Caco-2 (cell line): ENCODE results near the gene C1QTNF7. TPM values are rescaled to one million over a fixed set of nuclear protein-coding genes. Genes with fewer than 3 reads are reported as not detected.

Experiments used
- BruUV-seq: library from RNA; stranded (reverse); fragments of 400-500 nt; replicated peaks from 2 replicates; lab custom pipeline; 2021; lab: Mats Ljungman, UMichigan
- CTCF ChIA-PET: fragments of 300-600 bp; sonication (Branson Sonifier 250); formaldehyde crosslinking; loops from one replicate; lab custom pipeline; 2022; ENCODE audit warnings: antibody characterized with exemption; lab: Charles Lee
- POLR2A ChIA-PET: fragments of 300-600 bp; sonication (Branson Sonifier 250); formaldehyde crosslinking; loops from one replicate; lab custom pipeline; 2022; ENCODE audit warnings: antibody characterized with exemption; lab: Charles Lee
- DNase-seq, 2 experiments: peaks; one replicate each; pipeline versions ENCODE4 v3.0.0 to v3.0.0-alpha.2; 2020 to 2022
- H3K27me3 ChIP-seq: replicated peaks from 2 replicates; pipeline ENCODE4 v1.6.0; 2011; ENCODE audit warnings: low read length; ENCODE audit not compliant: control insufficient read depth, insufficient read depth
- H3K36me3 ChIP-seq: 2 replicates; pipeline ENCODE4 v1.5.1; 2011; ENCODE audit warnings: low read length; ENCODE audit not compliant: control insufficient read depth, insufficient read depth
- H3K4me1 ChIP-seq: fragments of 250-450 bp; sonication (Bioruptor Pico); 2 replicates; pipeline ENCODE4 v1.5.1; 2020; ENCODE audit warnings: mild to moderate bottlenecking
- H3K4me3 ChIP-seq: 2 replicates; pipeline ENCODE4 v1.5.1; 2011; ENCODE audit warnings: low read depth, mild to moderate bottlenecking, control low read depth, low read length
- H3K9me3 ChIP-seq: fragments of 250-450 bp; sonication (Bioruptor Pico); 2 replicates; pipeline ENCODE4 v1.5.1; 2020; ENCODE audit warnings: mild to moderate bottlenecking, moderate library complexity
- H3K27ac Mint-ChIP-seq: one replicate; pipeline ENCODE4 v1.8.0; 2022; ENCODE audit warnings: mixed read lengths; ENCODE audit not compliant: unreplicated experiment
- H3K27me3 Mint-ChIP-seq: one replicate; pipeline ENCODE4 v1.8.0; 2022; ENCODE audit warnings: mixed read lengths; ENCODE audit not compliant: insufficient read depth, unreplicated experiment
- H3K36me3 Mint-ChIP-seq: one replicate; pipeline ENCODE4 v1.8.0; 2022; ENCODE audit warnings: mild to moderate bottlenecking, mixed read lengths; ENCODE audit not compliant: insufficient read depth, unreplicated experiment
- H3K4me1 Mint-ChIP-seq: one replicate; pipeline ENCODE4 v1.8.0; 2022; ENCODE audit warnings: low read depth, mixed read lengths; ENCODE audit not compliant: unreplicated experiment
- H3K4me3 Mint-ChIP-seq: one replicate; pipeline ENCODE4 v1.8.0; 2022; ENCODE audit warnings: mild to moderate bottlenecking, moderate library complexity, mixed read lengths; ENCODE audit not compliant: unreplicated experiment
- H3K9me3 Mint-ChIP-seq: one replicate; pipeline ENCODE4 v1.8.0; 2022; ENCODE audit warnings: mixed read lengths; ENCODE audit not compliant: unreplicated experiment
- intact Hi-C: fragments of 100-400 bp; cut with micrococcal nuclease; formaldehyde crosslinking; loops from one replicate; pipeline ENCODE4 v1.10.0; 2022; ENCODE audit not compliant: unreplicated experiment
- total RNA-seq: library from RNA; stranded (reverse); gene quantifications from 2 replicates; pipeline ENCODE4 v1.2.3, GENCODE V29; 2022
- TF ChIP-seq, protein P1 (sequence below), 2 experiments: fragments of 200-600 bp in 1 of 2; IDR thresholded peaks; 1 replicate in 1 of 2; 2 replicates in 1 of 2; pipeline versions ENCODE4 v1.5.1 to v1.8.0; 2011 to 2022; ENCODE audit warnings: antibody characterized with exemption in 1 of 2, control low read depth in 1 of 2, inconsistent platforms in 1 of 2, low read depth in 1 of 2, low read length in 1 of 2, mild to moderate bottlenecking in 1 of 2, moderate library complexity in 1 of 2; ENCODE audit not compliant: insufficient read depth in 1 of 2, severe bottlenecking in 1 of 2, unreplicated experiment in 1 of 2

Gene C1QTNF7
- total RNA-seq, 1 experiment from 2014 or later, result not detected

- BruUV-seq, result no TSS peak
- intact Hi-C loops, result no loop called here
- Mint-ChIP-seq H3K36me3 (no peaks in the 10 kb centered on the region), H3K9me3 (no peaks in the 10 kb centered on the region), H3K27ac (no peak overlapping the region), H3K4me1 (no peaks in the 10 kb centered on the region), H3K4me3 (no peak overlapping the region), H3K27me3 (peaks cover 24% of the 10 kb centered on the region)
- no peak for DNase-seq
- Histone ChIP-seq H3K27me3 (no peaks in the 10 kb centered on the region), H3K4me1 (no peaks in the 10 kb centered on the region), H3K36me3 (no peaks in the 10 kb centered on the region), H3K9me3 (no peaks in the 10 kb centered on the region), H3K4me3 (no peak overlapping the region)
- POLR2A ChIA-PET, result no interaction called here
- TF ChIP-seq, protein P1, sequence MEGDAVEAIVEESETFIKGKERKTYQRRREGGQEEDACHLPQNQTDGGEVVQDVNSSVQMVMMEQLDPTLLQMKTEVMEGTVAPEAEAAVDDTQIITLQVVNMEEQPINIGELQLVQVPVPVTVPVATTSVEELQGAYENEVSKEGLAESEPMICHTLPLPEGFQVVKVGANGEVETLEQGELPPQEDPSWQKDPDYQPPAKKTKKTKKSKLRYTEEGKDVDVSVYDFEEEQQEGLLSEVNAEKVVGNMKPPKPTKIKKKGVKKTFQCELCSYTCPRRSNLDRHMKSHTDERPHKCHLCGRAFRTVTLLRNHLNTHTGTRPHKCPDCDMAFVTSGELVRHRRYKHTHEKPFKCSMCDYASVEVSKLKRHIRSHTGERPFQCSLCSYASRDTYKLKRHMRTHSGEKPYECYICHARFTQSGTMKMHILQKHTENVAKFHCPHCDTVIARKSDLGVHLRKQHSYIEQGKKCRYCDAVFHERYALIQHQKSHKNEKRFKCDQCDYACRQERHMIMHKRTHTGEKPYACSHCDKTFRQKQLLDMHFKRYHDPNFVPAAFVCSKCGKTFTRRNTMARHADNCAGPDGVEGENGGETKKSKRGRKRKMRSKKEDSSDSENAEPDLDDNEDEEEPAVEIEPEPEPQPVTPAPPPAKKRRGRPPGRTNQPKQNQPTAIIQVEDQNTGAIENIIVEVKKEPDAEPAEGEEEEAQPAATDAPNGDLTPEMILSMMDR (IDR thresholded peaks at IDR 0.05; ENCODE audit: insufficient read depth in 1 of 2, low read depth in 1 of 2, low read length in 1 of 2, severe bottlenecking in 1 of 2, unreplicated experiment in 1 of 2), result no peak
- CTCF ChIA-PET, result interaction anchor here (0.5 kb wide), 1 partner anchor 205 kb away, joined by 3 read pairs; no protein-coding TSS in a partner anchor
Measured at GRCh38 chr4:15428611-15429010, 778 bp downstream of the C1QTNF7 start.

- ChIA-PET CTCF (no interaction called here), POLR2A (no interaction called here)
- Mint-ChIP-seq H3K4me3 (no peak overlapping the region), H3K36me3 (no peaks in the 10 kb centered on the region), H3K4me1 (no peaks in the 10 kb centered on the region), H3K27ac (no peak overlapping the region), H3K9me3 (no peaks in the 10 kb centered on the region), H3K27me3 (peaks cover 13% of the 10 kb centered on the region)
- BruUV-seq, result no TSS peak
- H3K4me3 ChIP-seq, result no peak overlapping the region
- DNase-seq, result no peak
- no peaks in the 10 kb centered on the region for H3K9me3 ChIP-seq
- intact Hi-C loops, result no loop called here
- H3K36me3 ChIP-seq, result no peaks in the 10 kb centered on the region
- TF ChIP-seq, protein P1 (IDR thresholded peaks at IDR 0.05; ENCODE audit: insufficient read depth in 1 of 2, low read depth in 1 of 2, low read length in 1 of 2, severe bottlenecking in 1 of 2, unreplicated experiment in 1 of 2), result no peak
- H3K4me1 ChIP-seq, result no peaks in the 10 kb centered on the region
- H3K27me3 ChIP-seq, result no peaks in the 10 kb centered on the region
Measured at GRCh38 chr4:15434091-15434490, 6.3 kb downstream of the C1QTNF7 start.

GRCh38 chr4:15434676-15435075, 6.8 kb downstream of the C1QTNF7 start:
- Mint-ChIP-seq H3K27me3 (peaks cover 13% of the 10 kb centered on the region), H3K36me3 (no peaks in the 10 kb centered on the region), H3K4me1 (no peaks in the 10 kb centered on the region), H3K27ac (no peak overlapping the region), H3K9me3 (no peaks in the 10 kb centered on the region), H3K4me3 (no peak overlapping the region)
- Histone ChIP-seq H3K9me3 (no peaks in the 10 kb centered on the region), H3K4me1 (no peaks in the 10 kb centered on the region), H3K27me3 (no peaks in the 10 kb centered on the region), H3K36me3 (no peaks in the 10 kb centered on the region), H3K4me3 (no peak overlapping the region)
- CTCF ChIA-PET, result no interaction called here
- intact Hi-C loops, result no loop called here
- TF ChIP-seq, protein P1 (IDR thresholded peaks at IDR 0.05; ENCODE audit: insufficient read depth in 1 of 2, low read depth in 1 of 2, low read length in 1 of 2, severe bottlenecking in 1 of 2, unreplicated experiment in 1 of 2), result no peak
- DNase-seq, result no peak
- BruUV-seq, result no TSS peak
- POLR2A ChIA-PET, result no interaction called here
